IMR-90 (cell line): ENCODE data around the gene RUNX2. TPM values are rescaled to one million over a fixed set of nuclear protein-coding genes. Genes with fewer than 3 reads are reported as not detected.

Experiments used
- ATAC-seq: fragments of 200-7000 bp; cut with Tn5 transposase; 2 replicates; pipeline ENCODE4 v1.9.1; 2020; ENCODE audit warnings: low read depth, mild to moderate bottlenecking, moderate library complexity
- BruUV-seq: library from RNA; stranded (reverse); fragments of 400-500 nt; replicated peaks from 2 replicates; lab custom pipeline; 2021; lab: Mats Ljungman, UMichigan
- CTCF ChIA-PET: fragments of 300-600 bp; formaldehyde crosslinking; extraction: SDS; loops from one replicate; lab custom pipeline; 2021; ENCODE audit warnings: antibody characterized with exemption; lab: Yijun Ruan, JAX
- POLR2A ChIA-PET: fragments of 300-600 bp; sonication (Branson Sonifier 250); formaldehyde crosslinking; loops from one replicate; lab custom pipeline; 2022; ENCODE audit warnings: antibody characterized with exemption; ENCODE audit not compliant: unreplicated experiment; lab: Charles Lee
- DNase-seq: peaks from one replicate; pipeline ENCODE4 v3.0.0; 2013
- H2AFZ ChIP-seq: replicated peaks from 2 replicates; pipeline ENCODE3; 2013; ENCODE audit warnings: low read length, mild to moderate bottlenecking; ENCODE audit not compliant: poor library complexity
- H2AK5ac ChIP-seq: 2 replicates; pipeline ENCODE4 v1.6.1; 2013; ENCODE audit warnings: low read depth, low read length, inconsistent platforms
- H2AK9ac ChIP-seq: replicated peaks from 2 replicates; pipeline ENCODE3; 2013; ENCODE audit warnings: mild to moderate bottlenecking, low read depth, low read length, moderate library complexity; ENCODE audit not compliant: poor library complexity
- H2BK120ac ChIP-seq: 2 replicates; pipeline ENCODE4 v1.6.1; 2013; ENCODE audit warnings: low read depth, low read length, inconsistent platforms
- H2BK15ac ChIP-seq: 3 replicates; pipeline ENCODE4 v1.6.1; 2013; ENCODE audit warnings: low read depth, low read length, inconsistent platforms
- H2BK20ac ChIP-seq: 2 replicates; pipeline ENCODE4 v1.6.1; 2013; ENCODE audit warnings: low read depth, mild to moderate bottlenecking, inconsistent platforms, low read length, moderate library complexity
- H2BK5ac ChIP-seq: 2 replicates; pipeline ENCODE4 v1.6.1; 2013; ENCODE audit warnings: mild to moderate bottlenecking, low read depth, low read length, inconsistent platforms; ENCODE audit not compliant: poor library complexity, severe bottlenecking
- H3K14ac ChIP-seq: replicated peaks from 2 replicates; pipeline ENCODE4 v1.6.1; 2013; ENCODE audit warnings: low read depth, low read length, inconsistent platforms
- H3K18ac ChIP-seq: 2 replicates; pipeline ENCODE4 v1.6.1; 2013; ENCODE audit warnings: low read depth, low read length, control low read depth
- H3K23ac ChIP-seq: 2 replicates; pipeline ENCODE4 v1.6.1; 2013; ENCODE audit warnings: low read depth, low read length, inconsistent platforms
- H3K27ac ChIP-seq: 2 replicates; pipeline ENCODE4 v1.5.1; 2013; ENCODE audit warnings: mild to moderate bottlenecking, control low read depth, low read length; ENCODE audit not compliant: insufficient read depth
- H3K27me3 ChIP-seq: 2 replicates; pipeline ENCODE4 v1.6.1; 2013; ENCODE audit warnings: low read length; ENCODE audit not compliant: control insufficient read depth, insufficient read depth
- H3K36me3 ChIP-seq: 2 replicates; pipeline ENCODE4 v1.6.1; 2013; ENCODE audit warnings: low read length, mixed read lengths; ENCODE audit not compliant: control insufficient read depth, insufficient read depth
- H3K4ac ChIP-seq: 2 replicates; pipeline ENCODE4 v1.6.1; 2013; ENCODE audit warnings: low read depth, low read length, inconsistent platforms
- H3K4me1 ChIP-seq: 2 replicates; pipeline ENCODE4 v1.6.1; 2013; ENCODE audit warnings: low read length, mixed read lengths; ENCODE audit not compliant: control insufficient read depth, insufficient read depth
- H3K4me2 ChIP-seq: 2 replicates; pipeline ENCODE4 v1.6.1; 2013; ENCODE audit warnings: low read depth, mild to moderate bottlenecking, control low read depth, low read length, moderate library complexity
- H3K4me3 ChIP-seq: 2 replicates; pipeline ENCODE4 v1.5.1; 2013; ENCODE audit warnings: low read depth, mild to moderate bottlenecking, control low read depth, low read length, moderate library complexity; ENCODE audit not compliant: insufficient read depth
- H3K56ac ChIP-seq: 2 replicates; pipeline ENCODE4 v1.6.1; 2013; ENCODE audit warnings: low read length, inconsistent platforms; ENCODE audit not compliant: insufficient read depth; ENCODE audit errors: extremely low read depth
- H3K79me1 ChIP-seq, 2 experiments: 2 replicates each; pipeline ENCODE4 v1.6.1; 2013; ENCODE audit warnings: low read length in 2 of 2, inconsistent platforms in 1 of 2, low read depth in 1 of 2
- H3K9ac ChIP-seq: 2 replicates; pipeline ENCODE4 v1.6.1; 2013; ENCODE audit warnings: low read depth, low read length, control low read depth
- H3K9me1 ChIP-seq: 2 replicates; pipeline ENCODE4 v1.6.1; 2013; ENCODE audit warnings: low read length, inconsistent platforms; ENCODE audit not compliant: insufficient read depth
- H3K9me3 ChIP-seq: 2 replicates; pipeline ENCODE4 v1.6.1; 2013; ENCODE audit warnings: low read length; ENCODE audit not compliant: control insufficient read depth, insufficient read depth
- H4K20me1 ChIP-seq: 2 replicates; pipeline ENCODE4 v1.6.1; 2013; ENCODE audit warnings: low read length, inconsistent platforms; ENCODE audit not compliant: insufficient read depth
- H4K5ac ChIP-seq: 2 replicates; pipeline ENCODE4 v1.6.1; 2013; ENCODE audit warnings: mild to moderate bottlenecking, low read depth, low read length, control low read depth
- H4K8ac ChIP-seq, 2 experiments: 2 replicates each; pipeline ENCODE4 v1.6.1; 2013; ENCODE audit warnings: low read depth in 2 of 2, low read length in 2 of 2, control low read depth in 1 of 2, inconsistent platforms in 1 of 2
- H4K91ac ChIP-seq: 2 replicates; pipeline ENCODE4 v1.6.1; 2013; ENCODE audit warnings: low read depth, low read length, inconsistent platforms; ENCODE audit not compliant: insufficient read depth
- CEBPB ChIP-seq: IDR thresholded peaks from 2 replicates; pipeline ENCODE4 v1.6.1; 2012; ENCODE audit warnings: low read depth, low read length, improper control_type of control experiment
- WGBS, 2 experiments: methylation state at CpG; one replicate each; pipeline versions ENCODE4 v1.1.5 to v1.1.7; 2013; ENCODE audit warnings: missing lambda C conversion rate in 2 of 2; ENCODE audit not compliant: insufficient read length in 1 of 2; ENCODE audit errors: extremely low coverage in 2 of 2; 5-methylcytosine and 5-hydroxymethylcytosine counted together
- dilution Hi-C: fragments of 300-500 bp; cut with HindIII; formaldehyde crosslinking; loops from one replicate; pipeline ENCODE4 v1.14.3; 2018; ENCODE audit warnings: low sequenced_read_pairs; ENCODE audit not compliant: unreplicated experiment
- in situ Hi-C: fragments of 300-500 bp; cut with MboI; formaldehyde crosslinking; loops from 3 replicates; pipeline ENCODE4 v1.14.3; 2019; ENCODE audit warnings: low sequenced_read_pairs, inconsistent platforms, mixed read lengths
- intact Hi-C: fragments of 100-400 bp; cut with micrococcal nuclease; formaldehyde crosslinking; loops from 2 replicates; pipeline ENCODE4 v1.10.0; 2022
- polyA plus RNA-seq, 3 experiments: library from polyadenylated mRNA; depleted of rRNA; stranded (reverse); fragments of >200 nt; gene quantifications; 2 replicates each; pipeline ENCODE4 v1.2.3, GENCODE V29; 2012; ENCODE audit warnings: low replicate concordance in 1 of 3
- total RNA-seq: library from RNA; depleted of rRNA; stranded (reverse); fragments of >200 nt; gene quantifications from 2 replicates; pipeline ENCODE4 v1.2.3, GENCODE V29; 2012

The RUNX2 gene
- total and polyA plus RNA-seq, 2 of the 4 experiments (the other 2 are of a cell fraction), result 2.3 to 4.7 TPM

DNA sequence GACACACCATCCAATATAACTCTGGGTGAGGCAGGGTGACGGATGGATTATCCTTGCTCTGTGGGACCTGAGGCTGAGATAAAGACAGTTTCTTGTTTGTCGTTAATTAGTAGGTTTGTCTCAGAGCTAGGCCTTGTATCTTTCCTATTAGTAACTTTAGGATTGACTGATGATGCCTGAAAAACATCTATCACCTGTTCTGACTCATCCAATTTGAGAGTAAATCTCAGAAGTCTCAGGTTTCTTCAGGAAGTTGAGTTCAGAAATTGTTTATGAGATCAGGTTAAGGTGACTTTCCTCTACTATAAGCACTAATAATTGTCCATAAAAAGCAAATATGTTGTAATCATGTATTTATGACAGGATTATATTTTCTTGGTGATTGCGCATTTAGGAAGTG is 179.1 kb downstream of the RUNX2 start:
- Histone ChIP-seq H3K79me1 (peaks cover 0 to 40% of the 10 kb centered on the region in 2 experiments; a peak in 2 of 4 replicates), H2AK5ac (peak overlapping the region; percentile 81; the same call in 1 of the 2 replicates), H4K8ac (peak overlapping the region in 1 of 2 experiments; percentile 66; a peak in 3 of 4 replicates), H4K20me1 (no peaks in the 10 kb centered on the region), H4K91ac (0 out of 2 replicates have a peak overlapping the region, but pooled peaks have one; percentile 46), H3K9ac (no peak overlapping the region), H3K4me2 (no peak overlapping the region), H3K56ac (no peak overlapping the region), H3K27me3 (no peaks in the 10 kb centered on the region), H3K9me3 (no peaks in the 10 kb centered on the region), H3K27ac (no peak overlapping the region), H2AFZ (no peak overlapping the region), H3K4me1 (peaks cover 12% of the 10 kb centered on the region), H2BK15ac (peak overlapping the region; percentile 47; the same call in 2 of the 3 replicates), H3K23ac (peak overlapping the region; percentile 53; the same call in 1 of the 2 replicates), H3K14ac (peak overlapping the region; percentile 67; the same call in 1 of the 2 replicates), H2BK120ac (peak overlapping the region; percentile 72), H3K4me3 (no peak overlapping the region), H2BK5ac (no peak overlapping the region), H3K9me1 (peaks cover 13% of the 10 kb centered on the region), H3K4ac (peak overlapping the region; percentile 63), H3K36me3 (no peaks in the 10 kb centered on the region), H2BK20ac (peak overlapping the region; percentile 85; the same call in 1 of the 2 replicates), H4K5ac (peak overlapping the region; percentile 33; the same call in 1 of the 2 replicates), H2AK9ac (no peak overlapping the region), H3K18ac (peak overlapping the region; percentile 43; the same call in 1 of the 2 replicates)
- DNase-seq (peak; percentile 13), ATAC-seq (no peak)
- no peak for TF ChIP-seq CEBPB
- ChIA-PET CTCF (no interaction called here), POLR2A (no interaction called here)
- intact Hi-C loops, result loop anchor here (10.0 kb wide), 1 partner anchor 288 kb away; no protein-coding TSS in a partner anchor
- dilution Hi-C loops, result no loop called here
- WGBS, 2 experiments, result no CpG with 5 or more reads among the region's 3 CpGs
- in situ Hi-C loops, result no loop called here
- BruUV-seq, result no TSS peak
